WI38 (cell line): ENCODE measurements around the gene NEK11.

ENCODE experiments used
- H3K4me3 ChIP-seq: 2 replicates; pipeline ENCODE4 v1.5.1; 2011; ENCODE audit warnings: low read depth, mild to moderate bottlenecking, control low read depth, low read length
- TF ChIP-seq, protein P1 (sequence below): IDR thresholded peaks from 2 replicates; pipeline ENCODE4 v1.5.1; 2012; ENCODE audit warnings: low read depth, mild to moderate bottlenecking, control low read depth, low read length

Gene NEK11, protein sequence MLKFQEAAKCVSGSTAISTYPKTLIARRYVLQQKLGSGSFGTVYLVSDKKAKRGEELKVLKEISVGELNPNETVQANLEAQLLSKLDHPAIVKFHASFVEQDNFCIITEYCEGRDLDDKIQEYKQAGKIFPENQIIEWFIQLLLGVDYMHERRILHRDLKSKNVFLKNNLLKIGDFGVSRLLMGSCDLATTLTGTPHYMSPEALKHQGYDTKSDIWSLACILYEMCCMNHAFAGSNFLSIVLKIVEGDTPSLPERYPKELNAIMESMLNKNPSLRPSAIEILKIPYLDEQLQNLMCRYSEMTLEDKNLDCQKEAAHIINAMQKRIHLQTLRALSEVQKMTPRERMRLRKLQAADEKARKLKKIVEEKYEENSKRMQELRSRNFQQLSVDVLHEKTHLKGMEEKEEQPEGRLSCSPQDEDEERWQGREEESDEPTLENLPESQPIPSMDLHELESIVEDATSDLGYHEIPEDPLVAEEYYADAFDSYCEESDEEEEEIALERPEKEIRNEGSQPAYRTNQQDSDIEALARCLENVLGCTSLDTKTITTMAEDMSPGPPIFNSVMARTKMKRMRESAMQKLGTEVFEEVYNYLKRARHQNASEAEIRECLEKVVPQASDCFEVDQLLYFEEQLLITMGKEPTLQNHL

DNA sequence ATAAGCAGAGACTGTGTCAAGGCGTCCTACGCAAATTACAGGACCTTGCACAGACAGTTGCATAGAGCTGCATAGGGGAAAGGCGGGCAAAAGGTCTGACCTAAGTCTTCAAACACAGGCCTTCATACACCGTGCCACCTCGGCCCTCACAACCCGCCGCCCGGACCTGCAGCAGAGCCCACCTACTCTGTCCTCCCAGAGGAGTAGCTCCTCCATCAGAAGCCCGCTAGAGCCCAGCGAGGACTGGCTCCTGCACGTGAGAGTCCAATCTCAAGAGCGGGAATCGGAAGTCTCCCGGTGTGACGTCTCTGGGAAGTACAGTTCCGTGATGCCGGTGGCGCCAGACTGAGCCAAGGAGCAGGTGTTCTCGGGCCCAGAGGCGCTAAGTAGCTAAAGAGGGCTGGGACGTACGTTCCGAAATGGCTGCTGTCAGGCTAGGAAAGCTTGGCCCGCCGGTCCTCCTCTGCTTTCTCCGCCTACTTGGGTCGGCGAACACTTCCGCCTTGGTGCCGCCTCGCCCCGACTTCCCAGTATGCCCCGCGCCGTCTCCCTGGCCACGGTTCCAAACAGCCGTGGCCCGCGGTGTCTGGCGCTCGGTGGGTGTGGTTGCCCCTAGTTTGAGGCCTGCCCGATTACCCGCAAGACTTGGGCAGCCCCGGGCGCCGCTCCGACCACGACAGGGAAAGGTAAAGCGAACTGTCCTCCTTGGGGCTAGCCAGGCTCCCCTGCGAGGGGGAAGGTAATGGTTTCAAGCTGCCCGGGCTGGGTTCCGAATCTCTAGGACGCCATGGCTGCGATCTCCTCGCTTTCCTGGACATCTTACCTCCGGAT is at the start of gene NEK11, which contains the start of gene ASTE1:
NEK11 (plus strand) TSS at position 557 of the 831 bp plus-strand sequence. CDS start 2,832 bp downstream, outside the sequence.
ASTE1 (minus strand) TSS at position 505 of the 831 bp plus-strand sequence. CDS start 1,519 bp downstream, outside the sequence.
- TF ChIP-seq, protein P1, sequence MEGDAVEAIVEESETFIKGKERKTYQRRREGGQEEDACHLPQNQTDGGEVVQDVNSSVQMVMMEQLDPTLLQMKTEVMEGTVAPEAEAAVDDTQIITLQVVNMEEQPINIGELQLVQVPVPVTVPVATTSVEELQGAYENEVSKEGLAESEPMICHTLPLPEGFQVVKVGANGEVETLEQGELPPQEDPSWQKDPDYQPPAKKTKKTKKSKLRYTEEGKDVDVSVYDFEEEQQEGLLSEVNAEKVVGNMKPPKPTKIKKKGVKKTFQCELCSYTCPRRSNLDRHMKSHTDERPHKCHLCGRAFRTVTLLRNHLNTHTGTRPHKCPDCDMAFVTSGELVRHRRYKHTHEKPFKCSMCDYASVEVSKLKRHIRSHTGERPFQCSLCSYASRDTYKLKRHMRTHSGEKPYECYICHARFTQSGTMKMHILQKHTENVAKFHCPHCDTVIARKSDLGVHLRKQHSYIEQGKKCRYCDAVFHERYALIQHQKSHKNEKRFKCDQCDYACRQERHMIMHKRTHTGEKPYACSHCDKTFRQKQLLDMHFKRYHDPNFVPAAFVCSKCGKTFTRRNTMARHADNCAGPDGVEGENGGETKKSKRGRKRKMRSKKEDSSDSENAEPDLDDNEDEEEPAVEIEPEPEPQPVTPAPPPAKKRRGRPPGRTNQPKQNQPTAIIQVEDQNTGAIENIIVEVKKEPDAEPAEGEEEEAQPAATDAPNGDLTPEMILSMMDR: no peak

DNA sequence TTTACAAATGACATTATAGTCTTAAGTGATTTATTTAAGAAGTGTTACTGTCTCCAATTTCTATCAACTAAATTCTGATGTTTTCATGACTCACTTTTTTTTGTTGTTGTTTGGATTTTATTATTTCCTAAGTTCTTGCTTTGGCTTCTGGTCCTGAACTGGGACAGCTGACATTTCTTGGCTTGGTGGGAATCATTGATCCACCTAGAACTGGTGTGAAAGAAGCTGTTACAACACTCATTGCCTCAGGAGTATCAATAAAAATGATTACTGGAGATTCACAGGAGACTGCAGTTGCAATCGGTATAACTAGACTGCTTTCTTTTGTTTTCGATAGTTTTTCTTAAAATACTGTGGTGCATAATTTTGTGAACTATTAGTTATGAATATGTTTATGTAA is 47.6 kb upstream of the NEK11 start:
- no peak overlapping the region for H3K4me3 ChIP-seq
- TF ChIP-seq, protein P1: no peak

More for the DNA sequence above, at the start of gene NEK11, which contains the start of gene ASTE1:
- peak within 1 kb of the TSS; percentile 81 for H3K4me3 ChIP-seq

DNA sequence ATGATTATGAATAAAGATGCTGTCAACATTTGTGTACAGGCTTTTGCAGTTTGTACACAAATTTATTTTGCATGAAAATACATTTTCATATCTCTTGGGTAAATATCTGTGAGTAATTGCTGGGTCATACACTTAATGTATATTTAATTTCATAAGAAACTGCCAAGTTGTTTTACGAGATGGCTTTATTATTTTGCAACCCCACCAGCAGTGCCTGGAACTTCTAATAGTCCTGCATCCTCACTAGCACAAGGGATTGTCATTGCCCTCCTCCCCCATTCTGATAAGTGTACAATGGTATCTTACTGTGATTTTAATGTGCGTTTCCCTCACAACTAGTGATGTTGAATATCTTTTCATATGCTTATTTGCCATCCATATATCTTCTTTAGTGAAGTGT is 45.2 kb upstream of the NEK11 start:
- TF ChIP-seq, protein P1: no peak
- H3K4me3 ChIP-seq: no peak overlapping the region

DNA sequence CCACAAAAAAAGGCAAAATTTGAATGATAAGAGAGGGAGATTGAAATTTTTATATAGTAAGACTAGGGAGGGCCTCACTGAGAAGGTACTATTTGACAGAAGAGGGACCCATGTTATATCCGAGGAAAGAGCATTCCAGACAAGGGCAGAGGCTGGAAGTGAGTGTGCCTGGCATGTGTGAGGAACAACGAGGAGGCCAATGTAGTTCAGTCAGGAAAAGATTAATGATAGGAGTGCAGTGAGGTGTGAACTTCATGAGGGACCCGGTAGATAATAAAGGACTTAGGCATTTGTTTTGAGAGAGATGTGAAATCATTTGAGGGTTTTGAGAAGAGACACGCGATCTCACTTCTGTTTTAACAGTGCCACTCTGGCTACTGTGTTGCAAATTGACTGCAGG is 36.4 kb upstream of the NEK11 start:
- no peak overlapping the region for H3K4me3 ChIP-seq
- TF ChIP-seq, protein P1: no peak

DNA sequence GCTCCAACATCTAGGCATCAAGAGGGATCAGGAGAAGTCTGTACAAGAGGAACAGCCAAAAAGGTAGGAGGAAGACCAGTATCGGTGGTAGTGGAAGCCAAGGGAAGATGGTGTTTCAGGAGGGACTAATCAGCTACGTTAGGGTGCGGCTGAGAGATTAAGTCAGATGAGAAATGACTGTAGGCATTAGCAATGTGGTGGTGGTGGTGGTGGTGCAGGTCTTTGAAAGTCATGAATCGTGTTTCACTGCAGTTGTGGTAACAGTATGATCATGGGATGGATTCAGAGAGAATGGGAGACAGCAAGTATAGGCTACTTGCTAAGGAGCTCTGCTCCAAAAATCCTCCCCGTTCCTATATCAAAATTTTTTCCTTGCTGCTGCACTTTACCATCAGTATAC is 35.6 kb upstream of the NEK11 start:
- H3K4me3 ChIP-seq: no peak overlapping the region
- TF ChIP-seq, protein P1: no peak

DNA sequence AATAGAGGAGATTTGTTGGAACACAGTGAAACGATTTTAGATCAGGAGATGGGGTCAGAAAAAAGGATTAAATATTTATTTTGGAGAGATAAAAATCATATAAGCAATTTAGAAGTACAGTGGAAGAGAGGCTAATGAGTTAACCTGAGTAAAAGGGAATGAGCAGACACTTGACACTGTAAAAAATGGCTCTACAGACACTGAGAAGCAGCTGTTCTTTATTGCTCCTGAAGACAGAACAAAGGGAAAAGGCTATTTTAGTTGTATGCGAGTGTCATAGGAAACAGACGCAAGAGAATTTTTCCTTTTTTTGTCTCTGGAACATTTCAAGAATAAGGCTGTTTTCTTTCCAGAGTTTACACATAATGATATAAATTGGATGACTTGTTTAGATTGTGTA is 34.3 kb upstream of the NEK11 start:
- H3K4me3 ChIP-seq: no peak overlapping the region
- TF ChIP-seq, protein P1: no peak
